Keratinocyte (primary cell): ENCODE measurements around the gene SMIM17. TPM values are rescaled to one million over a fixed set of nuclear protein-coding genes. Genes with fewer than 3 reads are reported as not detected.

Source experiments
- DNase-seq: peaks from one replicate; pipeline ENCODE4 v3.0.0-alpha.2; 2011; ENCODE audit warnings: low read depth, missing footprints, low spot score
- FAIRE-seq: peaks from 2 replicates; lab custom pipeline; 2011; peaks lifted over from hg19 to GRCh38; lab: Jason Lieb, UNC
- H2AFZ ChIP-seq: 2 replicates; pipeline ENCODE4 v1.6.0; 2012; ENCODE audit warnings: low read length, control low read depth, inconsistent platforms; ENCODE audit not compliant: control insufficient read depth
- H3K27ac ChIP-seq: 2 replicates; pipeline ENCODE4 v1.5.1; 2011; ENCODE audit warnings: low read length; ENCODE audit not compliant: control insufficient read depth, insufficient read depth
- H3K27me3 ChIP-seq: 3 replicates; pipeline ENCODE4 v1.6.0; 2011; ENCODE audit warnings: low read length; ENCODE audit not compliant: control insufficient read depth, insufficient read depth; ENCODE audit errors: extremely low read depth
- H3K36me3 ChIP-seq, 2 experiments: 2 replicates in 1 of 2; 3 replicates in 1 of 2; pipeline ENCODE4 v1.5.1; 2011; ENCODE audit warnings: low read length in 2 of 2, mild to moderate bottlenecking in 1 of 2; ENCODE audit not compliant: control insufficient read depth in 2 of 2, insufficient read depth in 2 of 2; ENCODE audit errors: extremely low read depth in 1 of 2
- H3K4me1 ChIP-seq: 3 replicates; pipeline ENCODE4 v1.5.1; 2011; ENCODE audit warnings: low read length; ENCODE audit not compliant: control insufficient read depth, insufficient read depth; ENCODE audit errors: extremely low read depth
- H3K4me2 ChIP-seq: 3 replicates; pipeline ENCODE4 v1.6.0; 2011; ENCODE audit warnings: low read depth, low read length; ENCODE audit not compliant: control insufficient read depth, insufficient read depth; ENCODE audit errors: extremely low read depth
- H3K4me3 ChIP-seq, 3 experiments: fragments of 200-600 bp in 1 of 3; sonication (generic) in 1 of 3; 2 replicates in 2 of 3; 3 replicates in 1 of 3; pipeline ENCODE4 v1.5.1; 2011 to 2016; ENCODE audit warnings: low read length in 3 of 3, mild to moderate bottlenecking in 3 of 3, control low read depth in 2 of 3, inconsistent platforms in 1 of 3, low read depth in 1 of 3, mixed read lengths in 1 of 3, mixed run types in 1 of 3, moderate library complexity in 1 of 3; ENCODE audit not compliant: control insufficient read depth in 2 of 3, insufficient read depth in 2 of 3; ENCODE audit errors: extremely low read depth in 1 of 3
- H3K79me2 ChIP-seq: 2 replicates; pipeline ENCODE4 v1.6.0; 2012; ENCODE audit warnings: low read length; ENCODE audit not compliant: control insufficient read depth, insufficient read depth
- H3K9ac ChIP-seq: 3 replicates; pipeline ENCODE4 v1.6.0; 2011; ENCODE audit warnings: low read length; ENCODE audit not compliant: control insufficient read depth, insufficient read depth; ENCODE audit errors: extremely low read depth
- H3K9me1 ChIP-seq: 3 replicates; pipeline ENCODE4 v1.6.0; 2011; ENCODE audit warnings: low read length; ENCODE audit not compliant: control insufficient read depth, insufficient read depth; ENCODE audit errors: extremely low read depth
- H3K9me3 ChIP-seq: 2 replicates; pipeline ENCODE4 v1.5.1; 2012; ENCODE audit warnings: low read depth, low read length; ENCODE audit not compliant: control insufficient read depth
- H4K20me1 ChIP-seq: 3 replicates; pipeline ENCODE4 v1.6.0; 2011; ENCODE audit warnings: low read length; ENCODE audit not compliant: control insufficient read depth, insufficient read depth; ENCODE audit errors: extremely low read depth
- EZH2 ChIP-seq: IDR thresholded peaks from one replicate; pipeline ENCODE4 v1.6.1; 2012; ENCODE audit warnings: inconsistent platforms, mild to moderate bottlenecking, low read length, moderate library complexity
- dilution Hi-C: fragments of 300-500 bp; cut with MboI; formaldehyde crosslinking; loops from one replicate; pipeline ENCODE4 v1.7.0; 2020; ENCODE audit warnings: low sequenced_read_pairs; ENCODE audit not compliant: extremely low pct_ligation_motif_present
- polyA minus RNA-seq, 3 experiments: library from RNA; depleted of rRNA, polyadenylated mRNA; stranded (reverse); fragments of >200 nt; gene quantifications; 1 replicate in 1 of 3; 2 replicates in 1 of 3; 3 replicates in 1 of 3; pipeline ENCODE4 v1.2.3, GENCODE V29; 2011
- polyA plus RNA-seq, 5 experiments: library from polyadenylated mRNA; depleted of rRNA in 3 of 5; stranded (reverse) in 3 of 5; stranded (forward) in 1 of 5; unstranded in 1 of 5; fragments of >200 nt; gene quantifications; 1 replicate in 1 of 5; 2 replicates in 3 of 5; 3 replicates in 1 of 5; pipeline versions ENCODE4 v1.2.1 to v1.2.3, GENCODE V29; 2011 to 2012; ENCODE audit warnings: missing spikeins in 2 of 5, low read depth in 1 of 5, low replicate concordance in 1 of 5
- TF ChIP-seq, protein P1 (sequence below), 3 experiments: IDR thresholded peaks in 1 of 3; conservative IDR thresholded peaks in 1 of 3; optimal IDR thresholded peaks in 1 of 3; 2 replicates in 2 of 3; 3 replicates in 1 of 3; pipeline versions ENCODE3 to v1.5.1; 2011; ENCODE audit warnings: low read length in 3 of 3, mild to moderate bottlenecking in 3 of 3, moderate library complexity in 2 of 3, control low read depth in 1 of 3, inconsistent platforms in 1 of 3; ENCODE audit not compliant: insufficient read depth in 2 of 3; ENCODE audit errors: extremely low read depth in 1 of 3

Gene SMIM17
- polyA plus RNA-seq, result 0.12 to 0.15 TPM (median 0.13 TPM) in 3 replicates
- polyA plus RNA-seq (2011; ENCODE audit: low read depth), result 0.25 TPM
- 0.06 and 0.11 TPM in 2 replicates for polyA plus RNA-seq (2011; cell fraction: cytosol; rRNA removed)
- polyA plus RNA-seq (2011; cell fraction: nucleus; rRNA removed), result 0.25 and 0.45 TPM in 2 replicates
- 0.25 TPM in 1 of 2 replicates, not detected in the other for polyA plus RNA-seq (2012; ENCODE audit: low replicate concordance)
- polyA minus RNA-seq, result 0.16 TPM in 1 of 3 replicates, not detected in the others
- not detected for polyA minus RNA-seq (2011; cell fraction: cytosol; rRNA and poly(A)+ RNA removed)
- polyA minus RNA-seq (2011; cell fraction: nucleus; rRNA and poly(A)+ RNA removed), result not detected in 2 replicates

DNA sequence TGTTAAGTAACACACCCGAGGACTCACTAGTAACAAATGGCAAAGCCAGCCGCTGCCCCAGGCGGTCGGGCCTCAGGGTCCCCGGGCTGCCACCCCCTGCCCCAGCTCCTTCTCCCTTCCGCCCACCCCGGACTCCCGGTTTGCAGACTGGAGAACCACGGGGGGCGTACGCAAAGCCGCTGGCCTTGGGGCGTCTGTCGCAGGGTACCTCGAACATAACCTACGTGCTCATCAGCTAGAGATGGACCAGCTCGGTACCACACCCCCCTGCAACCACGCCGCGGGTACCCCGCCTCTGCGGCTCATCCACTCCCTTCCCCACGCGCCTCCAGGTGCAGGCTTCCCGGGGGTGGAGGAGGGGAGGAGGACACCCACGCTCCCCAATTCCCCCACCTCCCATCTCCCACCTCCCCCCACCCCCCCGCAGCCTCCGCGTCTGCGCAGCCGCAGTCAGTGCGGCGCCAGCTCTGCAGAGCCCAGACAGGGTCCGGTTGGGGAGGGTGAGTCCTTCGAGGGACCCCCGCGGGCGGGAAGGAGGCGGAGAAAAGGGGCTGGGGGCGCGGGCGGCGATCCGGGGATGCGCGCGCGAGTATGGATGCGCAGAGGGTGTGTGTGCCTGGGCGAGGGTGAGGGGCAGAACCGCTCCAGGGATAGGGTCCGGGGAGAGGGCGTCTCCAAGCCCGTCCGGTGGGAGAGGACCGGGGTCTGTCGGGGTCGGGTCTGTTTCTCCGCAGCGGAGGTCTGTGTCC is at the start of gene SMIM17:
Gene SMIM17 (plus strand): TSS at position 449 of the 749 bp plus-strand sequence. CDS start 2,509 bp downstream, outside the sequence.
- no peaks in the 10 kb centered on the region for H4K20me1 ChIP-seq
- H3K9me3 ChIP-seq, result peaks cover 11% of the 10 kb centered on the region
- H3K36me3 ChIP-seq, result no peaks in the 10 kb centered on the region
- no peak within 1 kb of the TSS for H3K4me3 ChIP-seq
- H3K9ac ChIP-seq, result no peak within 1 kb of the TSS
- H3K4me2 ChIP-seq, result no peak within 1 kb of the TSS
- TF ChIP-seq, protein P1, sequence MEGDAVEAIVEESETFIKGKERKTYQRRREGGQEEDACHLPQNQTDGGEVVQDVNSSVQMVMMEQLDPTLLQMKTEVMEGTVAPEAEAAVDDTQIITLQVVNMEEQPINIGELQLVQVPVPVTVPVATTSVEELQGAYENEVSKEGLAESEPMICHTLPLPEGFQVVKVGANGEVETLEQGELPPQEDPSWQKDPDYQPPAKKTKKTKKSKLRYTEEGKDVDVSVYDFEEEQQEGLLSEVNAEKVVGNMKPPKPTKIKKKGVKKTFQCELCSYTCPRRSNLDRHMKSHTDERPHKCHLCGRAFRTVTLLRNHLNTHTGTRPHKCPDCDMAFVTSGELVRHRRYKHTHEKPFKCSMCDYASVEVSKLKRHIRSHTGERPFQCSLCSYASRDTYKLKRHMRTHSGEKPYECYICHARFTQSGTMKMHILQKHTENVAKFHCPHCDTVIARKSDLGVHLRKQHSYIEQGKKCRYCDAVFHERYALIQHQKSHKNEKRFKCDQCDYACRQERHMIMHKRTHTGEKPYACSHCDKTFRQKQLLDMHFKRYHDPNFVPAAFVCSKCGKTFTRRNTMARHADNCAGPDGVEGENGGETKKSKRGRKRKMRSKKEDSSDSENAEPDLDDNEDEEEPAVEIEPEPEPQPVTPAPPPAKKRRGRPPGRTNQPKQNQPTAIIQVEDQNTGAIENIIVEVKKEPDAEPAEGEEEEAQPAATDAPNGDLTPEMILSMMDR (optimal IDR thresholded peaks at IDR 0.05 in 1 of 3, IDR thresholded peaks at IDR 0.05 in 1 of 3, conservative IDR thresholded peaks at IDR 0.05 in 1 of 3; ENCODE audit: extremely low read depth in 1 of 3, insufficient read depth in 2 of 3, low read length in 3 of 3), result no peak
- H3K4me1 ChIP-seq, result no peaks in the 10 kb centered on the region
- FAIRE-seq (no peak), DNase-seq (no peak)
- H3K27ac ChIP-seq, result no peak within 1 kb of the TSS
- no peaks in the 10 kb centered on the region for H3K27me3 ChIP-seq
- dilution Hi-C loops, result no loop called here
- no peaks in the 10 kb centered on the region for H3K79me2 ChIP-seq
- H2AFZ ChIP-seq, result no peak within 1 kb of the TSS
- H3K9me1 ChIP-seq, result no peaks in the 10 kb centered on the region

DNA sequence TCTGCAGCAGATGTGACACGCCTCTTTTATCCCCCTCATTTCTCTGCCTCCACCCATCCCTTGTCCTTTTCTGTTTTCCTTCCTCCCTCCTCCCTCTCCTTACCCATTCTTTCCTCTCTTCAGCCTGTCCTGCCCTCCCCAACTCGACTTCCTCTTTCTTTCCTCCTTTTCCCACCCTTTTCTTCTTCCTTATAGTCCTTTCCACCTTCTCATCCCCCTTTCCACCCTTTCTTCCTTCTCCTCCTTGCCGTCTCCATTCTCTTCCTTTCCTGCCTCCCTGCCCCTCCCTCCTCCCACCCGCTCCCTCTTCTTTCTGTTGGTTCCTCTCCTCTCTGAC is 48.5 kb upstream of the SMIM17 start:
- H3K79me2 ChIP-seq, result peaks cover 31% of the 10 kb centered on the region
- H3K27me3 ChIP-seq, result no peaks in the 10 kb centered on the region
- H3K36me3 ChIP-seq, result peaks cover 0 to 1% of the 10 kb centered on the region in 2 experiments
- peaks cover 3% of the 10 kb centered on the region for H3K9me3 ChIP-seq
- no peak overlapping the region for H3K4me3 ChIP-seq
- no peak for TF ChIP-seq EZH2
- TF ChIP-seq, protein P1 (optimal IDR thresholded peaks at IDR 0.05 in 1 of 3, IDR thresholded peaks at IDR 0.05 in 1 of 3, conservative IDR thresholded peaks at IDR 0.05 in 1 of 3; ENCODE audit: extremely low read depth in 1 of 3, insufficient read depth in 2 of 3, low read length in 3 of 3), result no peak
- H3K27ac ChIP-seq, result no peak overlapping the region
- peaks cover 4% of the 10 kb centered on the region for H3K4me1 ChIP-seq
- H3K9ac ChIP-seq, result no peak overlapping the region
- FAIRE-seq (no peak), DNase-seq (no peak)
- peak overlapping the region; percentile 96 for H2AFZ ChIP-seq
- no peaks in the 10 kb centered on the region for H4K20me1 ChIP-seq
- H3K4me2 ChIP-seq, result peak overlapping the region; percentile 61
- dilution Hi-C loops, result no loop called here
- no peaks in the 10 kb centered on the region for H3K9me1 ChIP-seq
